Activated CD8-positive, alpha-beta memory T cell treated with anti-CD3 and anti-CD28 coated beads for 4 hours (primary cell): ENCODE data around the gene HOXB6.

Source experiments
- DNase-seq, 2 donors: peaks; one replicate each; pipeline ENCODE4 v3.0.0-alpha.2; 2020; ENCODE audit warnings: low read depth in 2 of 2

The HOXB6 gene

DNA sequence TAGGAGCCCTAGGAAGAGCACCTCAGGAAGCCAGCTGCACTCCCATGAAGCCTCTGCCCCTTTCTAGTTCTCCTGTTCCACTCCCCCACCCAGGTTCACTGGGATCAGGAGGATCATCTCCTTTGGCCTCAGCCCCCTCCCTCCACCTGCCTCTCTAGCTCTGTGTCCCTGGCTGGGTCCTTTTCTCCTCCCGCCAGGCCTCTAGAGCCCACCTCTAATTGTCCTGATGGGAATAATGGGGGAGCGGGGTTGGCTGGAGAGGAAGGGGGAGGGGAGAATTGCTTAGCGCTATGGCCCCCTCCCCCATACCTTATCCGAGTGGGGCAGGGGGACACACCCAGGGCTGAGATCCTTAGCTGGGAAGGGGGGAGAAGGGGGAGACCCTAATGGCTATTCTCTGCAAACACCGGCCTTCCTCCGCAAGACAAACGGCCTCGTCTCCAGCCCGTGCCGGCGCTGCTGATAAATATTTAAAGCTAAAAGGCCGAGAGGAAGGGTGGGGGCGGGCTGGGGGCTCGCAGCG is 5.0 kb upstream of the HOXB6 start:
- DNase-seq = no peak

GRCh38 chr17:48609033-48609432 is 4.2 kb upstream of the HOXB6 start:
- DNase-seq = no peak

DNA sequence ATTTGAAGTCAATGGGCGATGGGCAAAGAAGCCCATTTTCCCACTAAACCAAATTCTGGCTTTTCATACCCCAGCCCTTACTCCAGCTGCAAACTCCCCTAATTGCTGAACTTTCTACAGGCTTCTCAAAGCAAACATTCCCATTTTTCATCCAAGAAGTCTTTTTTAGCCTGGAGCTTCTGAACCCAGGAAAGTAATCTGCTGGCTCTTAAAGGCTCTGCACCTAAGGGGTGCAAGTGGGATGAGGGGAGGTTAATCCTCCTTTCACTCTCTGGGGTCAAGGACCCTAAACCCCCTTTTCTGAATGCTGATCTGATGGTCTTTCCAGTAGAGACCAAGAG is 3.7 kb upstream of the HOXB6 start:
- no peak for DNase-seq

- no peak for DNase-seq
These were observed 2.3 kb upstream of the HOXB6 start for GRCh38 chr17:48606892-48607614.

DNA sequence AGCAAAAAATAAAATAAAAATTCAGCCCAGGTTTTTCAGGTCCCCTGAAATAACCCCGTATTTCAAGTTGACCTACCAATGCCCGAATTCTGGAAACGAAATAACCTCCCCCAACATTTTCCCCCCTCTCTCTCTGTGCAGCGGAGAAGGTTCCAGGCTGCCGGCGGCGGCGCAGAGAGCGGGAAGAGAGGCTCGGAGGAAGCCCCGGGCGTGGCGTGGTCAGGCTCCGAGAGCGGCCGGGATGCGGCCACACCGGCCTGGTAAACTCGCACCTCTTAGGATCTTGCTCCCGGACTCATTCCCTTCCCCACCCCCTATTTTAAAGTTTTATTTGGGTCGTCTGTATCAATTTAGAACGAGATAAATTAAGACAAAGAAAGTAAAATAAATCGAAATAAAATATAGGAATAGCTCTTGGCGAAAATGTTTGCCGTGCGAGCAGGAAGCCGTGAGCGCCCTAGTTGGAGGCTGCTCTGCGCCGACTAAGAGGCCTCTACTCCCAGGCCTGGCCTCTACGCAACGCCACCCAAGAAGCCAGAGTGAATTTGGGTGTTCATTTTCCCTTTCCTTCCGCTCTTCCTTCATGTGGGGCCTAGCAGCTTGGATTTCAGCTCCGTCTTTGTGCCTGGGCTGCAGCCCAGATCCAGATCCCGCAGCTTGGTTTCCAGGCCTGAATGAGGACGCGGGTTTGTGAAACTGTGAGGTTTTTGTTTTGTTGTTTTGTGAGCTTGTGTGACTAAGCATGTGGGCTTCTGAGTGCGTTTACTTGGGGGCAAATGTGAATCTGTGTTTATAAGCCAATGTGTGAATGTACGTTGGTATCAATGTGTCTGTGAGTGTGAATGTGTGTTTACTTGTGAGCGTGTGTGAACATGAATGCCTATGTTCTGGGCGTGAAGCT is 1.5 kb upstream of the HOXB6 start:
- no peak for DNase-seq

GRCh38 chr17:48605409-48605919 is 678 bp upstream of the HOXB6 start:
- DNase-seq = no peak

DNA sequence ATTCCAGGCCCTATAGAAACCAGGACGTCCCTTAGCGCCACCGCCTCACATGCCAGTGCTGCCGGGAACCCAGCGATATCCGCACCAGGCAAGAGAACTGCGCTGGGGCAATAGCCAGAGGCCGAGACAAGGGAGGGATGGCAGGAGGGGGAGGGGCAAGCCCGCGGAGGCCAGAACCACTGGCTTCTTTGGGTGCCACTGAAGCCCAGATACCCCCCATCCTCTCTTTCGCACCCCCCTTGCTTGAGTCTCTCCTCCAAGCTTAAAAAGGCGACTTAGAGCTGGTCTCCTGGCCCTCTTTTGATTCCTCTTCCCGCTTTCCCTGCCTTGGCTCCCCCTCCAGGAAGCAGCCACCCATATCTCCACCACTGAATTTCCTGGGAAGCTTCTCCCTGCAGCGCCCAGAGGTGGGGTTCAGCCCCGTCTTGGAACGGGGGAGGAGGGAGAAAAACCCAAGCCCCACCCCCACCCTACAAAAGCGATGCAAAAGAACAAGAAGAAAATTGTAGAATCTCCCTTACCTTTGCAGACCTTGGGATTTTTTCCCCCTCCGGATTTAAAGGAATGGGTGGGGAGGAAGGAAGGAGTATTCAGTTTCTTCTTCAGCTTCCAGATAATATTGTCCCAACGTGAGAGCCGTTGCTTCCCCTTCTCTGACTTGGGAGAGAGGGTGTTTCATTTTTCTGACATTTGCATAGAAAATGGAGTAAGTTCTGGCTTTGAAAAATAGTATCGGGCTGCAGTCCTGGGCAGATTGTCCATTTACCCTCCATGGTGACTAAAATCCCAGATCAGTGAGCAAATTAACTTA is 622 bp downstream of the HOXB6 start:
- no peak for DNase-seq

GRCh38 chr17:48601539-48602425 is 3.0 kb downstream of the HOXB6 start:
- no peak for DNase-seq

DNA sequence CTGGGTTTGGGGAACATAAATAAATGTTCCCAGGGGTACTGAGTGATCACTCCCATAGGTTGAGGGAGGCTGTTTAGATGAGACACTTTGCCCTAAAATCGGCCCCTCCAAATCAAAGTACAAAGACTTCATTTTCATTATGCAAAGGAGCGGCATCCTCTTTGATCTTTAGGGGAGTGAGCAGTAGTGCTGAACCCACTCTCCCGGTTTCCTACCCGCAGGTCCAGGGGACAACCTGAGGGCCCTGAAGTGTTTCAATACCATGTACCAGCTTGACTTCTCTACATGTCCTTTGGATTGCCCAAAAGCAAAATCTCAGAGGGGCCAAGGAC is 3.6 kb downstream of the HOXB6 start:
- no peak for DNase-seq

- DNase-seq = no peak
These were observed 4.3 kb downstream of the HOXB6 start for GRCh38 chr17:48600244-48601098.

- no peak for DNase-seq
These were observed 5.4 kb downstream of the HOXB6 start for GRCh38 chr17:48599354-48599753.

GRCh38 chr17:48598736-48599135 is 6.0 kb downstream of the HOXB6 start:
- DNase-seq = no peak

GRCh38 chr17:48597778-48598631 is 6.8 kb downstream of the HOXB6 start:
- no peak for DNase-seq

DNA sequence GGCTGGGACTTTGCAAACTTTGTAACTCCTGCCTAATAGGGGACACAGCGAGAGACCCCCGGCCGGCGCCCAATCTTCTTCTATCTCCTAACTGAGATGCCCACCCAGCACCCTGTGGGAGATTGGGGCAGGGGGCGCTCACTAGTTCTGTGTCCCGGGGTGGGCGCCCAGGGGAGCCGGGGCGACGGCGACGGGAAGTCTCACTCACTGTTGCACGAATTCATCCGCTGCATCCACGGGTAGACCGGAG is 7.3 kb downstream of the HOXB6 start:
- no peak for DNase-seq

- no peak for DNase-seq
These were observed 7.9 kb downstream of the HOXB6 start for GRCh38 chr17:48596735-48597527.

DNA sequence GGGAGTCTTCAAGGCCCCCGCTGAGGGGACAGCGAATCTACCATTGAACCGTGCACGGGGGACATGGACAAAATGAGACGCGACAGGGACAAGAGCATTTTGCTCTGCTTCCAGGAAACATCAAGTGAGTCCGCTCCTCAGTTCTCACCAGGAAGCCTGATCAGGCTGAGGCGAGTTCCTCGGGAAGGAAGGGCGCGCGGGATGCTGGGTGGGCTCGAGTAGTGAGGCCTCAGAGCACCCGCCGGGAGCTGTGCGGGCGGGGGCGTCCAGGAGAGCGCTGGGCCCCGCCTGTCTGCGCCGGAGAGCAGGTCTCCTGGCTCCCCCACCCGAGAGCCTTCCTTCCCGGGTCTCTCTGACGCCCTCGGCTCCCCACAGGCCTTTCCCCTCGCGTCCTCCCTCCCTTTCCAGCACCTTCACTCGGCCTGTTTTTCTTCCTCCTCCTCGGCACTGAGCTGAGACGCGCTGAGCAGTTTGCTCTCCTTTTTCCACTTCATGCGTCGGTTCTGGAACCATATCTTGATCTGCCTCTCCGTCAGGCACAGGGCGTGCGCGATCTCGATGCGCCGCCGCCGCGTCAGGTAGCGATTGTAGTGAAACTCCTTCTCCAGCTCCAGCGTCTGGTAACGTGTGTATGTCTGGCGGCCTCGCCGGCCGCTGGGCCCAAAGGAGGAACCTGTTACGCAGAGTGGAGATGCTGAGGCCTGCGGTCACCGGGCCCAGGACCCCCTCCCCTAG is 8.6 kb downstream of the HOXB6 start:
- no peak for DNase-seq

DNA sequence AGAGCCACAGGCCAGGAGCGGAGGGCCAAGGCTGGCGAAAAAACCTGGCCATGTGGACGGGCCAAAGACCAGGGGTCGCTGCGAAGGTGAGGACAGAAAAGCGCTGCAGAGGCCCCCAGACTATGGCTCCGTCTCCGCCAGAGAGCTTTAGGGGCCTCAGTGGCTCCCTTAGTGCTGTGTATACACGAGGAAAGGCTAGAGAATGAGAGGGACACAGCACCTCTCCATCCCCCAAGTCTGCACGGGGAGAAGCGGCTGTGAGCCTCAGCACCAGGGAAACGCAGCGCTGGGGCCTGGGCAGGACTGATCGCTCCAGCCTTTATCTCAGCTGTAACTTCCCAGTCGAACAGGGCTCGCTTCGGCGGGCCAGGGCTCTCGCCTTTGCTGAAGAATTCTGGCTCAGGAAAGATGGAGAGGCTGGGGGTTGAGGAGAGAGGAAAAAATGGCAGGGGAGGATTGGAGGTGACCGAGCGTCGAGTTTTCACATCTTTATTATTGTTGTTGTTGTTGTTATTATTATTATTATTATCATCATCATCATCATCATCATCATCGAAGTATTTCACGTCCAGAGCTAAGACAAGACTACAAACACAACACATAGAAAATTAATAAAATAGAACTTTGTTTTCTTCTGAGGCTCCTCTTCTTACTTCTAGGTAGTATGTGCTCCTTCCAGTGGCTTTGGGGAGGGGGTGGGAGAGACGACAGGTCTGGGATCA is 9.3 kb downstream of the HOXB6 start:
- DNase-seq = no peak
